ENCODE results near the gene PLA2G4E. TPM values are rescaled to one million over a fixed set of nuclear protein-coding genes. Genes with fewer than 3 reads are reported as not detected.
A peak's percentile ranks its signal among the peaks of the same experiment; 100 is the strongest.

Gene PLA2G4E
- total and polyA plus RNA-seq, 9 of the 15 experiments (the other 6 are each of a cell fraction or from before 2014, with no cell fraction given) = 0.03 TPM; not detected in 8

DNA sequence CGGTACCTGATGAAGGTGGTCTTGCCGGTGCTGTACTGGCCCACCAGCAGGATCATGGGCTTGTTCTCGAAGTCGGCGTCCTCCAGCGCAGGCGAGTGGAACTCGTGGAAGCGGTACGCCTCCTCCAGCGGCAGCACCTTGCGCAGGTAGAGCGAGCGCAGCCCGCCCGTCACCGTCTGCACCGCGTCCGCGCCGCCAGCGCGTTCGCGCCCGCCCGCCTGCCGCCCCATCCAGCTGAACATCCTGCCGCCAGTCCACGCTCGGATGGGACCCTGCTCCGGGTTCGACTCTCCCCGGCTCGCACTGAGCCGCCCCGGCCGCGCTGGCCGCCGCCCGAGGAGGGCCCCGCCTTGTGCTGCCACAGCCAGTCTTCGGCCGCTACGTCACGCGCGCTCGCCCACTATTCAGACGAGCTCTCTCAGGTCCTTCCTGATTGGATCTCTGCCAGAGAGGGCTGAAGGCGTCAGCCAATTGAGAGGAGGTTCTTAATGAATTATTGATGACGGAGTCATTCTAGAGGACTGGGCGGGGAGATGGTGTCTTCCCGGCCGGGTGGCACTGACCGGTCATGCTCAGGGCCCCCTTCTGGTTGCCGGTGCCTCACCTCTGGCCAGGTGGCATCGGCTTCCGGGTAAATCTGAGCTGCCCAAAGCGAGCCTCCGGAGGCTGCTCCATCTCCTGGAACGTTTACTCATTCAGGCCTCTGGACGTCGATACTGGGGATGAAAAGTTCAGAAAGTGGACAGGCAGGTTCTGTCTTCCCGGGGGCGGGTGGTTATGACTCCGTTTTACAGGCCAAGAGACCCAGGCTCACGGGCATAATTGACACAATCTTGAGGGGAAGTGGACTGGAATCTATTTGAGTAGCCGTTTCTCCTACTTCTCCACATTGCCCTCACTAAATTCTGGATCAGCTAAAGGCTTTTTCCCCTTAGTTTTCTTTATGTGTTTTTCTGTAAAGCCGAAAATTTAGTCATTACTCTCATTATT lies 48.3 kb downstream of the PLA2G4E start, which contains the start of gene EHD4 (continued):
- TF ChIP-seq ZMIZ1 (IDR thresholded peaks at IDR 0.05; ENCODE audit: low read depth in 2 of 2, low read length in 2 of 2) (no peak), RHOXF2B (CRISPR knock-in tag; conservative IDR thresholded peaks at IDR 0.05) (no peak), TBP (optimal IDR thresholded peaks at IDR 0.05; ENCODE audit: low read depth, low read length) (peak; percentile 81), TCF3 (CRISPR knock-in tag; IDR thresholded peaks at IDR 0.05) (no peak), ZNF3 (CRISPR knock-in tag; IDR thresholded peaks at IDR 0.05) (no peak), FOXA3 (CRISPR knock-in tag; conservative IDR thresholded peaks at IDR 0.05 in 1 of 2, IDR thresholded peaks at IDR 0.05 in 1 of 2) (no peak), PHB (CRISPR knock-in tag; IDR thresholded peaks at IDR 0.05) (no peak; the same call in 1 of the 2 replicates)
- TF ChIP-seq, protein P1, sequence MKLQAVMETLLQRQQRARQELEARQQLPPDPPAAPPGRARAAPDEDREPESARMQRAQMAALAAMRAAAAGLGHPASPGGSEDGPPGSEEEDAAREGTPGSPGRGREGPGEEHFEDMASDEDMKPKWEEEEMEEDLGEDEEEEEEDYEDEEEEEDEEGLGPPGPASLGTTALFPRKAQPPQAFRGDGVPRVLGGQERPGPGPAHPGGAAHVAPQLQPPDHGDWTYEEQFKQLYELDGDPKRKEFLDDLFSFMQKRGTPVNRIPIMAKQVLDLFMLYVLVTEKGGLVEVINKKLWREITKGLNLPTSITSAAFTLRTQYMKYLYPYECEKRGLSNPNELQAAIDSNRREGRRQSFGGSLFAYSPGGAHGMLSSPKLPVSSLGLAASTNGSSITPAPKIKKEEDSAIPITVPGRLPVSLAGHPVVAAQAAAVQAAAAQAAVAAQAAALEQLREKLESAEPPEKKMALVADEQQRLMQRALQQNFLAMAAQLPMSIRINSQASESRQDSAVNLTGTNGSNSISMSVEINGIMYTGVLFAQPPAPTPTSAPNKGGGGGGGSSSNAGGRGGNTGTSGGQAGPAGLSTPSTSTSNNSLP (IDR thresholded peaks at IDR 0.05; ENCODE audit: borderline replicate concordance, low read depth, low read length) = 0 out of 2 replicates have a peak, but pooled peaks have one; percentile 9
- TF ChIP-seq, protein P2, sequence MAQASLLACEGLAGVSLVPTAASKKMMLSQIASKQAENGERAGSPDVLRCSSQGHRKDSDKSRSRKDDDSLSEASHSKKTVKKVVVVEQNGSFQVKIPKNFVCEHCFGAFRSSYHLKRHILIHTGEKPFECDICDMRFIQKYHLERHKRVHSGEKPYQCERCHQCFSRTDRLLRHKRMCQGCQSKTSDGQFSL (CRISPR knock-in tag; IDR thresholded peaks at IDR 0.05) = no peak
- TF ChIP-seq, protein P2 (tag; IDR thresholded peaks at IDR 0.05) = no peak
- TF ChIP-seq, protein P3, sequence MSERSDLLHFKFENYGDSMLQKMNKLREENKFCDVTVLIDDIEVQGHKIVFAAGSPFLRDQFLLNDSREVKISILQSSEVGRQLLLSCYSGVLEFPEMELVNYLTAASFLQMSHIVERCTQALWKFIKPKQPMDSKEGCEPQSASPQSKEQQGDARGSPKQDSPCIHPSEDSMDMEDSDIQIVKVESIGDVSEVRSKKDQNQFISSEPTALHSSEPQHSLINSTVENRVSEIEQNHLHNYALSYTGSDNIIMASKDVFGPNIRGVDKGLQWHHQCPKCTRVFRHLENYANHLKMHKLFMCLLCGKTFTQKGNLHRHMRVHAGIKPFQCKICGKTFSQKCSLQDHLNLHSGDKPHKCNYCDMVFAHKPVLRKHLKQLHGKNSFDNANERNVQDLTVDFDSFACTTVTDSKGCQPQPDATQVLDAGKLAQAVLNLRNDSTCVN (CRISPR knock-in tag; IDR thresholded peaks at IDR 0.05) = no peak
- TF ChIP-seq, protein P4, sequence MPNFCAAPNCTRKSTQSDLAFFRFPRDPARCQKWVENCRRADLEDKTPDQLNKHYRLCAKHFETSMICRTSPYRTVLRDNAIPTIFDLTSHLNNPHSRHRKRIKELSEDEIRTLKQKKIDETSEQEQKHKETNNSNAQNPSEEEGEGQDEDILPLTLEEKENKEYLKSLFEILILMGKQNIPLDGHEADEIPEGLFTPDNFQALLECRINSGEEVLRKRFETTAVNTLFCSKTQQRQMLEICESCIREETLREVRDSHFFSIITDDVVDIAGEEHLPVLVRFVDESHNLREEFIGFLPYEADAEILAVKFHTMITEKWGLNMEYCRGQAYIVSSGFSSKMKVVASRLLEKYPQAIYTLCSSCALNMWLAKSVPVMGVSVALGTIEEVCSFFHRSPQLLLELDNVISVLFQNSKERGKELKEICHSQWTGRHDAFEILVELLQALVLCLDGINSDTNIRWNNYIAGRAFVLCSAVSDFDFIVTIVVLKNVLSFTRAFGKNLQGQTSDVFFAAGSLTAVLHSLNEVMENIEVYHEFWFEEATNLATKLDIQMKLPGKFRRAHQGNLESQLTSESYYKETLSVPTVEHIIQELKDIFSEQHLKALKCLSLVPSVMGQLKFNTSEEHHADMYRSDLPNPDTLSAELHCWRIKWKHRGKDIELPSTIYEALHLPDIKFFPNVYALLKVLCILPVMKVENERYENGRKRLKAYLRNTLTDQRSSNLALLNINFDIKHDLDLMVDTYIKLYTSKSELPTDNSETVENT (CRISPR knock-in tag; IDR thresholded peaks at IDR 0.05) = peak; percentile 85
- TF ChIP-seq, protein P5, sequence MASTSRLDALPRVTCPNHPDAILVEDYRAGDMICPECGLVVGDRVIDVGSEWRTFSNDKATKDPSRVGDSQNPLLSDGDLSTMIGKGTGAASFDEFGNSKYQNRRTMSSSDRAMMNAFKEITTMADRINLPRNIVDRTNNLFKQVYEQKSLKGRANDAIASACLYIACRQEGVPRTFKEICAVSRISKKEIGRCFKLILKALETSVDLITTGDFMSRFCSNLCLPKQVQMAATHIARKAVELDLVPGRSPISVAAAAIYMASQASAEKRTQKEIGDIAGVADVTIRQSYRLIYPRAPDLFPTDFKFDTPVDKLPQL (IDR thresholded peaks at IDR 0.05; ENCODE audit: extremely low read depth, insufficient read length) = no peak
